ENCODE data around the gene SPNS3.

DNA sequence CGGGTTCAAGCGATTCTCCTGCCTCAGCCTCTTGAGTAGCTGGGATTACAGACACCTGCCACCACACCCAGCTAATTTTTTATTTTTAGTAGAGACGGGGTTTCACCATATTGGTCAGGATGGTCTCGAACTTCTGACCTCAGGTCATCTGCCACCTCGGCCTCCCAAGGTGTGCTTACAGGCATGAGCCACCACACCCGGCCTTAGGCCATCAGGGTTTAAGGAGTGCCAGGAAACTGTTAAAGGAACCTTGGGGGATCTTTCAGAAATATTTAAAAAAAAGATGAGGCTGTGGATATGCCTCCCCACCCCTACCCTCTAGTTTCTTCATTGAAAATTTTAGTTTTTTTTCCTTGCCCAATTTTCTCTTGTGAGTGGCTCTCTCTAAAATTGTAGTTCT is 35.9 kb upstream of the SPNS3 start:
- TF ChIP-seq, protein P1, sequence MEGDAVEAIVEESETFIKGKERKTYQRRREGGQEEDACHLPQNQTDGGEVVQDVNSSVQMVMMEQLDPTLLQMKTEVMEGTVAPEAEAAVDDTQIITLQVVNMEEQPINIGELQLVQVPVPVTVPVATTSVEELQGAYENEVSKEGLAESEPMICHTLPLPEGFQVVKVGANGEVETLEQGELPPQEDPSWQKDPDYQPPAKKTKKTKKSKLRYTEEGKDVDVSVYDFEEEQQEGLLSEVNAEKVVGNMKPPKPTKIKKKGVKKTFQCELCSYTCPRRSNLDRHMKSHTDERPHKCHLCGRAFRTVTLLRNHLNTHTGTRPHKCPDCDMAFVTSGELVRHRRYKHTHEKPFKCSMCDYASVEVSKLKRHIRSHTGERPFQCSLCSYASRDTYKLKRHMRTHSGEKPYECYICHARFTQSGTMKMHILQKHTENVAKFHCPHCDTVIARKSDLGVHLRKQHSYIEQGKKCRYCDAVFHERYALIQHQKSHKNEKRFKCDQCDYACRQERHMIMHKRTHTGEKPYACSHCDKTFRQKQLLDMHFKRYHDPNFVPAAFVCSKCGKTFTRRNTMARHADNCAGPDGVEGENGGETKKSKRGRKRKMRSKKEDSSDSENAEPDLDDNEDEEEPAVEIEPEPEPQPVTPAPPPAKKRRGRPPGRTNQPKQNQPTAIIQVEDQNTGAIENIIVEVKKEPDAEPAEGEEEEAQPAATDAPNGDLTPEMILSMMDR (IDR thresholded peaks at IDR 0.05) = no peak
- no peak for TF ChIP-seq EZH2 (IDR thresholded peaks at IDR 0.05; ENCODE audit: borderline replicate concordance, insufficient read depth, low read depth, low read length, poor library complexity, severe bottlenecking)

Measured in B cell (primary cell).